HG03575 (cell line): Measurements from ENCODE around the gene CBL.

Source experiments
- ATAC-seq: cut with Tn5 transposase; IDR thresholded peaks from one replicate; pipeline ENCODE4 v1.9.1; 2021; ENCODE audit not compliant: unreplicated experiment, insufficient number of reproducible peaks, low FRiP score; ENCODE audit errors: extremely low read depth

The CBL gene

DNA sequence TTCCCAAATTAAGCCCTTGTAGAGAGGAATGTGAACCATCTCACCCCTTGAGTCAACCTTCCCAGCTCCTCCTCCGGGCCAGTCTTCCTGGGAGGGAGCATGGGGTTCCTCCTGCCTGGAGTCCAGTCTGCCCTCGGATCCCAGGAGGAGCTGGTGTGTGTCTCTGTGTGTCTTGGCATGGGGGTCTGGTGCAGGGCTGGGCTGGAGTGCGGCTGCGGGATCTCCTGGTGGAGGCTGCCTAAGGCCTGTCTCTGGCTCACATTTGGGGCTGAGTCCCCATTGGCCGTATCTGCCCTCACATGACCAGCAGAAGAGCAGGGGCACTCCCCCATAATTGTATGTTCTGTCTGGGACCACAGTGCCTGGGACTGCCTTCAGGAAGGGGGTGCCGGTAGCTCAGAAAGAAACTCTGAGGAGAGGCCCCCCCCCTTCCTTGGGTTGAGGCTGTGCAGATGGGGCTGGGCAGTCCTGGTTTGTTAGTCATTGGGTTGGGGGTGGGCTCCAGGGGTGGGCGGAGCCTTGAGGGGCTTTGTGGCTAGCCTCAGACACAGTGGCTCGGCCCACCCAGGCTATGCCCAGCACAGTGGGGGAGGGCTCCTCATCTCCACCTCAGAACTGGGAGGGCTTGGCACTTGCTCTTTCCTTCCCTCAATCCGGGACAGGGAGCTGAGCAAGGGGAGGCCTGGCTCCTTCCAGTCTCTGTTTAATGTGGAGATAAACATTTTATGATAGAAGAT is 131.6 kb downstream of the CBL start:
- no peak for ATAC-seq

DNA sequence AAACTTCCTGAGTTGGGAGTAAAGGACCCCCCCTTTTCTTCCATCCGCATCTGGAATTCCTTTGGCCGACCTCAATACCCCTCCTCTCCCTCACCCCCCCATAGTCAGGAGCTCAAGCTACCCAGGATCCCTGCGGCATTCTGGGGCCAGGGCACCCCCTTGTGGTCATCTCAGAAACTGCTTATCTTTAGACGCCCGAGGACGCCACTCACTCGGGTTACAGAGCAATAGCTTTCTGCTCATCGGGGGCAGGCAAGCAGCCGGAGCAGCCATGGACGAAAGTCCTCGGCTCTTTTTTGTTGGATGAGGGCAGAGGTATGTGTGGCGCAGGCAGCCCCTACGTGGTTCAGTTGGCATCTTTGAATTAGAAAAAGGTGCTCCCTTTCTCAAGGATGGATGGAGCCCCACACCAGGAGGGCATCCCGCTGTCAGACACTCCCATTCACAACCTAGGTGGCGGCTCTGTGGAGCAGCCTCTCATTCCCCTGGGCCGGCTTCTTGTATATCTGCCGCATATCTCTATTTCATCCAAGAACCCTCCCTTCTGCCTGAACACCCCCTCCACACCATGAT is 132.3 kb downstream of the CBL start:
- no peak for ATAC-seq

DNA sequence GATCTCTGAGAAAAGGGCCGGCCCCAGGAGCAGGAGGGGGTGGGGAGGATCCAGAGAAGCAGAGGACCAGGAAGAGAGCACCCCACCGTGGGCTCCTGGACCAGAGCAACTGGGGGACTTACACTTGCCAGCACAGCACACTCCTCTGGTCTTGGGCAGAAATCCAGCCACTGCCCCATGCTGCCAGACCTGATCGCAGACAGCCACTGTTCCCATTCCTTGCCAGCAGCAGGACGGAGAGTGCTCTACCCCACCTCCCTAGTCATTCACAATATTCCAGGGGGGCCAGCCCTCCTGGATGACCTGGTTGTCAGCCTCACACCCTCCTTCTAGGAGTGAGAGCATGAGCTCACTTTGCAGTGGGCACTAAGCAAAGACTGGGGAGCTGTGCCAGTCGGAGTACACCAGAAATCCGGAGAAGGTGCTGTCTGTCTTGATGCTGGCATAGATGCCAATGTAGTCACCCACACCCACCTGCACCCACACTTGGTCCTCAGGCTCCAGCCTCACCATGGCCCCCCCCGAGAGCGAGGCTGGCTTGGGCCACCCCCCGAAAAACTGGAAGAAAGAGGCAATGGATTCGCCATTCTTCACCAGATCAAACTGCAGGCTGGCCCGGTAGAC is 132.9 kb downstream of the CBL start:
- ATAC-seq = no peak

DNA sequence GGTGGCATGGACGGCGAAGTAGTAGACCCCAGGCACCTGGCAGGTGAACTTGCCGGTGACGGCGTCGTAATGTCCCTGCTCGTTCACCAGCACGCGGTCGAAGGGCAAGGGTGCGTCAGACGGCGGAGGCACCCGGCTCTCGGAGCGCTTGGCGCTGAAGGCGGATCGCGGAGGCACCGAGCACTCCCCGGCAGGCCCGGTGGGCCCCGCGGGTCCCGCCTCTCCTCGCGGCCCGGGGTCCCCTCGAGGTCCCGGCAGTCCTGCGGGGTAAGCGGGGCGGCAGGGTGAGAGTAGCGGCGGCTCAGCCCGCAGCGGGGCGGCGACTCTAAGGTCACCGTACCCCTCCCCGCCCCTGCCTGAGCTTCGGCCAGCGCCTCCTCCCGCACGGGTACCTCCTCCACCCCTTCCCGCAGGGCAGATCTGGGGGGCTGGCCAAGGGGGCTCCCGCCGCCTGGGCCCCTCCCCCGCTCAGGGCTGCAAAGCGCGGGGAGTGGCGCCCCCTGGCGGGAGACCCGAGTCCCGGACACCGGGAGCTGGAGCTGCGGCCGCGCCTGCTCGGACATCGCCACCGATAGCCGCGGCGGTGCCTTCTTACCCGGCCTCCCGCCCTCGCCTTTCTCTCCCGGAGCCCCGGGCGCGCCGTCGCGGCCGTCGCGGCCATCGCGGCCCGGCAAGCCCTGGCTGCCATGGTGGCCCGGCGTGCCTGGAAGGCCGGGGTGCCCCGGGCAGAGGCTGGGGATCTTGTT is 133.6 kb downstream of the CBL start:
- no peak for ATAC-seq

DNA sequence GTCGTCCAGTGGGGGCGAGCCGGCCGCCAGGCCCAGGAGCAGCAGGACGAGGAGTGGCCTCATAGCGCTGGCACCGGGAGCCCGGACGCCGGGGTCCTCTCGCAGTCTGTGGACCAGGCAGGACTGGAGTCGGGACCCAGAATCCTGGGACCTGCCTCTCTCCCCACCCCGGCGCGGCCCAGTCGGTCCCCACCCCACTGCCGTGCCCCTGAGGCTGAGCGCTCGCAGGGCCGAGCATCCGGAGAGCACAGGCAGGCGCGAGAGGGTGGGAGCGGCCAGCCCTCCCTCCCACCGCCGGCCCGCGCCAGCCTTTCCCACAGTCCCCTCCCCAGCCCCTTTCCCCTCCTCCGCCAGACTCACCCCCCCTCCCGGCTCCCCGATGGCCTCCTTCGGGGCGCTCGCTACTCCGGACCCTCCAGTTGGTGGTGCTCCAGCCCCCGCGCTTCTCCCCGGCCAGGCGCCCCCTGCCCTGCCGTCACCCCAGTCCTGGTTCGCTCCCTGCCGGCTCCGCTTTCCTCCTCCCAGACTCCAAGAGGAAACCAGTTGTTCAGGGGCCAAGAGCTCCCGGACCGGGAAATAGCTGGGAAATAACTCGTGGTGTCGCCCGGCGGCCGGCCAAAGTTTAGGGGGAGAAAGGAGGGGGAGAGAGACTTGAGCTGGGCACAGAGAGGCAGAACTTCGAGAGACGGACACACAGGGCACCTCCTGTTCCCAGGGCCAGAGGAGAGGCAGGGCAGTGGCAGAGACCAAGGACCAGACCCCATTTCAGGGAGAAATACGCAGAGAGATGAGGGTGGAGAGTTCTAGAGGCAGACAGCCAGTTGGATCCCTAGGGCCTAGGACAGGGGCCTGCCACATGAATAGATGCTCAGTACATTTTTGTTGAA is 134.4 kb downstream of the CBL start, which contains the start of gene C1QTNF5:
TSS of gene C1QTNF5 (minus strand) at position 549 of the 887 bp plus-strand sequence. CDS start at position 63, 486 bp downstream.
- ATAC-seq = no peak

DNA sequence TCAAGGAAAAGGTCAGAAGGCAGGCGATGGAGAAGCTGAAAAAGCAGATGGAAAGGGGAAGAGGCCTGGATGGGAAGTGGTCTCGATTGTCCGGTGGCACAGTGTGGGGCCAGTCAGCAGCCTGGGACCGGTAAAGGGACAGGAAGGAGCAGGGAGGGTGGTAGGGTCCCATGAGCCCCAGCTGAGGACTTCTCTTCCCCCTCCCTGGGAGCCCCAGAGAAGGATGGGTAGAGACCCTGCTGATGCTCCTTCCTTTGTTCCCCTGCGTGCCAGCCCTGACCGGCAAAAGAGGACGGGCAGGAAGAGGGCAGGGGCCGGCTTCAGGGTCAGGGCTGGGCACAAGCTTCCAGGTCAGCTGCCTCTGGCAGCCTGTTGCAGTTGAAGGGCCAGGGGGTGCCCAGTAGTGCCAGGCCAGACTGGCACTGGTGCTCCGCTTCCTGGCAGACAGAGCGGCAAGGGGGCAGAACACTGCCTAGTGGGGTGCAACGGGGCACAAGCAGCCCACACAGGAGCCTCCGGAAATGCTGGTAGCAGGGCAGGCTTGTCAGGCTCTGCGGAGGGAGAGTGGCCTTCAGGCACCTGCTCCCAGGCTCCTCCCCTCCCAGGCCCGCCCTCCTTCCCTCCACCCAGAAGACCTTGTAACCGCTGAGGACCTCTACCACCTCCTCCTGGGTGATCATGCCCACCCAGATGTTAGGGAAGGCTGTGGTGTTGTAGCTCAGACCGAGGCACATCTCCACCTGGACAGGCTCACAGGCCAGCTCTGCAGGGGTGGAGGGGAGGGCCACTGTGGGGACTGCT is 135.3 kb downstream of the CBL start:
- no peak for ATAC-seq

DNA sequence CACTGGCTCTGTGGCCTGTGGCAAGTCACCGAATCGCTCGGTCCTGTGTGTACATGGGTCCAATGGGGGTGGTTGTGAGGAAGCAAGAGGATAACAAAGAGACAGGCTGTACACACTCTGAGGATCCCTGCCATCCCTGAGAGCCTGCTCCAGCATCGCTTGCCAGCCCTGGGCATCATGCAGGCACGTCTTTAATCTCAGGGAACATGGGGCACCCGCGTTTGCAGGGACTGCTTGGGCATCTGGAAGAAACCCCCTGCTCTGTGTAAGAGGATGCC is 135.8 kb downstream of the CBL start:
- ATAC-seq = no peak

DNA sequence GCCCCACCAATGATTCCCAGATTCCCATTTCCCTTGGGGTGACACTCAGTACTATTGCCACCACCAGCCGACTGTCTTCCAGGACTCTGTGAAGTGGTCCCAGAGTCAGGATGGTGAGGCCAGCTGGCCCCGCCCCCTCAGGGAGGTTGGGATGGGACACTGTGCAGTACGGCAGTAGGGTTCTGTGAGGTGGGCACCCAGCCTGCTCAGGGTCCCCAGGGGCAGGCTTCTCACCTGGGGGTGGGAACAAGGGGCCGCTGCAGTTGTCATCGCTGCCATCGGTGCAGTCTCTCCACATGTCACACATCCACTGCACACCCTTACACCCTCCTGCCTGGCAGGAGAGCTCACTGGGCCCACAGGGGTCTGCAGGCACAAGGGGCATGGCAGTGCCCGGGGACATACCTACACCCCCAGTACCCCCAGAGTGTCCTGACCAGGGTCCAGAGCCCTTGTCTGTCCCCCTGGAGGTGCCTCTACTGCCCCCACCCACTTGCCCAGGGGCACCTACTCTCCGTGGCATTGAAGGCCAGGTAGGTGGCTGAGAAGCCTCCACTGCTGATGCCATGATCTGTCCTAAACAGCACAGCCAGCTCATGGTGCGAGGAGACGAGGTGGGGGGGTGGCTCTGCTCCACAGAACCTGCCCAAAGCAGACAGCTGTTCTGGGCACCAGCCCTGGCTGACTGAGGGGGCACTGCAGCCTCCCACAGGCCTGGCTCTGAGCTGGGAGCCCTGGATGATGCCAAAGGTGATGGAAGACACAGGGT is 136.4 kb downstream of the CBL start:
- no peak for ATAC-seq

DNA sequence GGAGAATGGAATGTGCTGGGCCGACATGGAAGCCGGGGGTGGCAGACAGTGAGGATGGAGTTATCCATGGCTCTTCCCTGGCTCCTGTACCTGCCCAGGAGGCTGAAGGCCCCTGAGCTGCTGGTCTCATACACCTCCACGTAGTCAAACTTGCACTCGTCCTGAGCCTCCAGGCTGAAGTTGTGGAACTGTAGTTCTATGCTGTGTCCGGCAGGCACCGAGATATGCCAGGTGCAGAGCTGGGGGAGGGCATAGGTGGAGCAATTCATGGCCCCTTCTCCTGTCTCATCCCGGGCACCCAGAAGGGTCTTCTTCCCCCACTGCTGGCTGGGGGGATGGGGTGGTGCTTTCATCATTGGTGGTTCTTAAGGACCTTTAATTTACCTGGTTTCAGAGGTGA is 137.6 kb downstream of the CBL start:
- no peak for ATAC-seq

DNA sequence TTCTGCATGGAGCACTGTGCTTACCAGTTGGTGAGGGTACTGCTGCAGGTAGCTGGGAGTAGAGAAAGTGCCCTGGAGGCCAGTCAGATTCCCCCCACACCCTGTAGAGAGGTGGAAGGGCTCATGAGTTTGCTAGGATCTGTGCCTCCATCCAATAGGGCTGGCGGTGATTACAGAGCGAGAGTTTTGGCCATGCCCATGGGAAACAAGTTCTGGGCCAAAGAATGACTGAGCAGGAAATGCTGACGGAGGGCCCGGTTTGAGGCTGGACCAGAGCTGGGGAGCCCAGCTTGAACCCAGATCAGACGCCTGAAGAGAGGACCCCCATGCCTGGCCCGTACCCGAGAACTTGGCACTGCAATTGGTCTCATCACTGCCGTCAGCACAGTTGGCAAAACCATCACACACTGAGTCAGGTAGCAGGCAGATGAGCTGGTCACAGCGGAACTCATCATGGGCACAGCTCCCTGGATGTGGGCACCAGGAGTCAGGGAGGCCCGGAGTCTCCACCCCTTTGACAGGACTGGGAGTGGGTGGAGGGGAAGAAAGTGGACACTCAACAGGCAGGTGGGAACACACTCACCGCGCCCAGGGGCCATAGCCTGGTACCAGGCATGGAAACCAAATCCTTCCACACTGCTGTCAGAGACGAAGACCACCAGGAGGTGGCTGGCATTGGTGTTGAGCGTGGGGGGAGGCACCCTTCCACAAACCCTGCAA is 138.3 kb downstream of the CBL start:
- no peak for ATAC-seq

DNA sequence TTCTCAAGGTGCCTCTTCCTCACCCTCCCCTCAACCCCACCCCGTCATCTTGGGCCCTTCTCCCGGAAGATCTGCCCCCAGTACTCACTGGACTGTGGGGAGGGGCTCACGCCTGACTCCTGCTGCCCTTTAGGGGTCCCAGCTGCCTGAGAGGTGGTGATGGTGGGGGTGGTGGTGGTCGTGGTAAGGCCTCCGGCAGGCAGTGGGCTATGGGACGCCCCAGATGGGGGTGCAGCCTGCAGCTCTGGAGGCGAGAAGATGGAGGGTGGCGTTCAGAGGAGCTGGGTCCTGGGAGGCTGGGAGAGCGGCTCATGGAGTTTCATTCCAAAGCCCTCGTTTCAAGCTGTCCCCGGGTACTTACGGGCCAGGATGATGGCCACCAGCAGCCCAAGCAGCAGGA is 139.5 kb downstream of the CBL start:
- ATAC-seq = no peak

DNA sequence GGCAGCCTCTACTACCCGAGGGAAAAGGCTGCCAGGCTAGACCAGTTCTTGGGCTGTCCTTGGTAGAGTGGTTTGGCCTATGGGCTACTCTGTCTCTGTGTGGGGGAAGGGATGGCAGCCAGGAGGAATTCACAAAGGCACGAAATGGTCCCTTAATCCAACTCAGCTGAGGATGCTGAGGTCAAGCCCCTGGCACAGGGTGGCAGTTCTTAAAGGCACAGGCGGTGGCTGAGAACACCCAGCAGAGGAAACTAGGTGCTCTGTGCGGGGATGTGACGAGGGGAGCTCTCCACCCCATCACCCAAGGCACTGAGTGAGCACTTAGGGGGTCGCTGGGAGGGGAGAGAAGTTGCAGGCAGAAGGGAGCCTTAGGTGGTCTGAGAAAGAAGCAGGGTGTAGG is 140.5 kb downstream of the CBL start, which contains the start of gene MFRP:
TSS of gene MFRP (minus strand) at position 101 of the 400 bp plus-strand sequence. CDS start 192 bp downstream, outside the sequence.
- no peak for ATAC-seq

DNA sequence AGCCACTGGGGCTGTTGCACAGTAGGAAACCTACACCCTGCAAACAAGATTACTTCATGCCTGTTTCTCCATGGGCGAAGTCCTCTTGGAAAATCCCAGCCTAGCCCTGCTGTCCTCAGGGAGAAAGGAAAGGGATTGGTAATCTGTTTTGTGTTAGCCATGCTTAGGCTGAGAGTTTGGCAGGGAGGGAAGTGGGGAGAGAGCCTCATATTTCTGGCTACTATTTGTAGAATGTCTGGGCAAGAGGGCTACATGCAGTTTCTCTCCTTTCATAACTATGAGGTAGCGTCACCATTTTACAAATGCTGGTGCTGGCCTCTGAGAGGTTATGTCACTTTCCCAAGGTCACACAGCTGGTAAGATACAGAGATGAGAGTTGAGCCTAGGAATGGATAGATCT is 141.1 kb downstream of the CBL start:
- no peak for ATAC-seq

DNA sequence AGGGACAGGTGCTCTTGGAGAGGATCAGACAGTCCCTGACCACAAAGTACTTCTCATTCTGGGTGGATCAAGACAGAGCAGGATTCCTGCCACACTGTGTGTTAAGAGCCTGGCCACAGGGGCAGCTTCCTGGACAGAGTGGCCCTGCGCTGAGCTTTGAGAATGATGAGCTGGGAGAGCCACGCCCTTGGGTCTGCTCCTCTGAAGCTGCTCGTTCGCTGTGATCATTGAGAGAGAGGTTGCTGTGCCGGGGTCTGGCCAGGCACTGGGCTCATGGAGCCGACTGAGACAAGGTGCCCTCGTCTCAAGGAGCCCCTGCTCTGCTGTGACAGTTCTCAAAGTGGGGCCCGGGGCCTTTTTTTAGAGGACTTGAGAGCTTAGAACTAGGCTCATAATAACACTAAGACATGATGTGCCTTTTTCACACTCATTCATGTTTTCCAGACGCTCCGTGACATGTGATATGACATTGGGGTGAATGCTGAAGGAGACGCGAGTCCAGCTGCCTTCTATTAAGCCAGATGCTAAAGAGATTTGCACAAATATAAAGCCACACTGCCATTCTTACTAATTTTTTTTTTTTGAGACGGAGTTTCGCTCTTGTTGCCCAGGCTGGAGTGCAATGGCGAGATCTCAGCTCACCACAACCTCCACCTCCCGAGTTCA is 141.9 kb downstream of the CBL start:
- ATAC-seq = no peak

DNA sequence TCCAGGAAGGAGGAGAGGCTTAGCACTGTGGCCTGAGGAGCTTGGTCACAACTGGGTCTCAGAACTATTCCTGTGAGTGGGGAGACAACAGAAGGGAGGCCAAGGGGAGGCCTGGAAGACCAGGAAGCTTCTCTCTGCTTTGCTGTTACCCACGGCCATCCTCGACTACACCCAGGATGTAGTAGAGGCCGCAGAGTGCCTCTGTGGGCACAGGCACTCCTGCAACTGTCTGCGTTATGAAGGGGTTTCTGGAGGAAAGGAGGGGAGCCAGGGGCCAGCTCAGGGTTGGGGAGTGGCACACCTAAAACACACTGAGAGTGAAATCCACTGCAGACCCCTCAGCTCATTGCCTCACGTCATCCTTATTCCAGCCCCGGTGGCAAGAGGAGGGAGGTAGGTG is 144.2 kb downstream of the CBL start:
- no peak for ATAC-seq

DNA sequence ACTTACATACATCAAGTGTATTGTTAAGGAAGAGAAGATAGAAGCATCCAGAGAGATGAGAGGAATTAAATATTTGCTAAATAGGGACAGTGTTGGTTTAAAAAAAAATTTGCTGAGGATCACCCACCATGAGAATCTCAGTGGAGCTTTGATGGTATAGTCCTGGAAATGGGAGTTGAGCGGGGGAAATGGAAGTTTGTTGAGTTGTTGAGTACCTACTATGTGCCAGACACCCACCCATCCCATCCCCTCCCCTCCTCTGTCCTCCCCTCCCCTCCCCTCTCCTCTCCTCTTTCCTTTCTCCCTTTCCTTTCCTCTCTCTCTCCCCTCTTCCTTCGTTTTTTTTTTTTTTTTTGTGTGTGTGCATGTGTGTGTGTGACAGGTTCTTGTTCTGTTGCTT is 145.1 kb downstream of the CBL start:
- ATAC-seq = no peak
